H9 (cell line): ENCODE measurements around the gene MEPCE. TPM values are rescaled to one million over a fixed set of nuclear protein-coding genes. Genes with fewer than 3 reads are reported as not detected.

Source experiments
- DNase-seq: peaks from one replicate; pipeline ENCODE4 v3.0.0-alpha.2; 2017
- H2AFZ ChIP-seq: one replicate; pipeline ENCODE4 v1.6.1; 2013; ENCODE audit warnings: mild to moderate bottlenecking, low read length, control low read depth, moderate library complexity
- H2AK5ac ChIP-seq: 2 replicates; pipeline ENCODE4 v1.6.1; 2013; ENCODE audit warnings: low read length, control low read depth, mixed read lengths; ENCODE audit not compliant: insufficient read length
- H2BK120ac ChIP-seq: one replicate; pipeline ENCODE4 v1.6.1; 2013; ENCODE audit warnings: low read depth, mild to moderate bottlenecking, low read length, control low read depth, inconsistent platforms; ENCODE audit not compliant: poor library complexity, severe bottlenecking
- H2BK12ac ChIP-seq: 2 replicates; pipeline ENCODE4 v1.6.1; 2013; ENCODE audit warnings: low read length, control low read depth, mixed read lengths, low read depth; ENCODE audit not compliant: insufficient read length
- H2BK15ac ChIP-seq: 2 replicates; pipeline ENCODE4 v1.6.1; 2013; ENCODE audit warnings: low read depth, low read length, control low read depth
- H2BK20ac ChIP-seq: one replicate; pipeline ENCODE4 v1.6.1; 2013; ENCODE audit warnings: low read depth, mild to moderate bottlenecking, low read length, control low read depth, inconsistent platforms; ENCODE audit not compliant: poor library complexity, severe bottlenecking
- H2BK5ac ChIP-seq: 2 replicates; pipeline ENCODE4 v1.6.1; 2013; ENCODE audit warnings: low read length, control low read depth, mixed read lengths; ENCODE audit not compliant: insufficient read length
- H3K14ac ChIP-seq: 2 replicates; pipeline ENCODE4 v1.6.1; 2013; ENCODE audit warnings: low read length, control low read depth; ENCODE audit not compliant: insufficient read depth
- H3K18ac ChIP-seq: 2 replicates; pipeline ENCODE4 v1.6.1; 2013; ENCODE audit warnings: low read depth, mild to moderate bottlenecking, mixed read lengths, low read length, control low read depth; ENCODE audit not compliant: insufficient read length
- H3K23ac ChIP-seq: 2 replicates; pipeline ENCODE4 v1.6.1; 2013; ENCODE audit warnings: low read length, control low read depth, mixed read lengths, low read depth; ENCODE audit not compliant: insufficient read length
- H3K23me2 ChIP-seq: 2 replicates; pipeline ENCODE4 v1.6.1; 2013; ENCODE audit warnings: low read depth, mild to moderate bottlenecking, mixed read lengths, low read length, control low read depth; ENCODE audit not compliant: insufficient read length, poor library complexity, severe bottlenecking
- H3K27ac ChIP-seq: 2 replicates; pipeline ENCODE4 v1.5.1; 2013; ENCODE audit warnings: low read length, control low read depth, mixed read lengths, low read depth; ENCODE audit not compliant: insufficient read length
- H3K27me3 ChIP-seq: 2 replicates; pipeline ENCODE4 v1.6.1; 2013; ENCODE audit warnings: low read length, control low read depth, inconsistent platforms; ENCODE audit not compliant: insufficient read depth
- H3K4ac ChIP-seq: 2 replicates; pipeline ENCODE4 v1.6.1; 2013; ENCODE audit warnings: low read depth, mild to moderate bottlenecking, control low read depth, inconsistent platforms, low read length, moderate library complexity
- H3K4me1 ChIP-seq: 2 replicates; pipeline ENCODE4 v1.6.1; 2013; ENCODE audit warnings: low read length, control low read depth, inconsistent platforms; ENCODE audit not compliant: insufficient read depth
- H3K4me2 ChIP-seq: 2 replicates; pipeline ENCODE4 v1.6.1; 2013; ENCODE audit warnings: low read length, control low read depth, mixed read lengths; ENCODE audit not compliant: insufficient read length, insufficient read depth
- H3K56ac ChIP-seq: 2 replicates; pipeline ENCODE4 v1.6.1; 2013; ENCODE audit warnings: low read depth, mild to moderate bottlenecking, mixed read lengths, low read length, control low read depth; ENCODE audit not compliant: insufficient read length
- H3K79me1 ChIP-seq: 2 replicates; pipeline ENCODE4 v1.6.1; 2013; ENCODE audit warnings: low read depth, mild to moderate bottlenecking, moderate library complexity, low read length, control low read depth, inconsistent platforms; ENCODE audit not compliant: insufficient read depth, poor library complexity, severe bottlenecking
- H3K79me2 ChIP-seq: 2 replicates; pipeline ENCODE4 v1.6.1; 2013; ENCODE audit warnings: low read length, control low read depth, inconsistent platforms; ENCODE audit not compliant: insufficient read depth
- H3K9ac ChIP-seq: 2 replicates; pipeline ENCODE4 v1.6.1; 2013; ENCODE audit warnings: low read length, control low read depth, mixed read lengths; ENCODE audit not compliant: insufficient read length; ENCODE audit errors: extremely low read depth
- H3K9me3 ChIP-seq: one replicate; pipeline ENCODE4 v1.6.1; 2013; ENCODE audit warnings: low read depth, low read length, inconsistent platforms; ENCODE audit not compliant: control insufficient read depth
- H3T11ph ChIP-seq: one replicate; pipeline ENCODE4 v1.6.1; 2013; ENCODE audit warnings: mild to moderate bottlenecking, low read length, control low read depth, inconsistent platforms
- H4K20me1 ChIP-seq: one replicate; pipeline ENCODE4 v1.6.1; 2013; ENCODE audit not compliant: control insufficient read depth, insufficient read length, insufficient read depth
- H4K5ac ChIP-seq: 2 replicates; pipeline ENCODE4 v1.6.1; 2013; ENCODE audit warnings: low read depth, mild to moderate bottlenecking, mixed read lengths, low read length, control low read depth; ENCODE audit not compliant: insufficient read length
- H4K8ac ChIP-seq: replicated peaks from 2 replicates; pipeline ENCODE4 v1.6.1; 2013; ENCODE audit warnings: low read length, control low read depth, mixed read lengths, low read depth; ENCODE audit not compliant: insufficient read length
- H4K91ac ChIP-seq: 2 replicates; pipeline ENCODE4 v1.6.1; 2013; ENCODE audit warnings: low read depth, mild to moderate bottlenecking, moderate library complexity, mixed read lengths, low read length, control low read depth; ENCODE audit not compliant: insufficient read length
- H3K27ac Mint-ChIP-seq, 3 experiments: 2 replicates in 2 of 3; 3 replicates in 1 of 3; pipeline ENCODE4 v1.8.0; 2020 to 2021; ENCODE audit warnings: mixed read lengths in 3 of 3, mild to moderate bottlenecking in 1 of 3, moderate library complexity in 1 of 3
- H3K27me3 Mint-ChIP-seq: 2 replicates; pipeline ENCODE4 v1.8.0; 2021; ENCODE audit warnings: low read depth, mild to moderate bottlenecking, moderate library complexity, mixed read lengths
- H3K36me3 Mint-ChIP-seq, 3 experiments: 2 replicates in 2 of 3; 3 replicates in 1 of 3; pipeline ENCODE4 v1.8.0; 2020 to 2021; ENCODE audit warnings: low read depth in 3 of 3, mixed read lengths in 3 of 3; ENCODE audit not compliant: insufficient read depth in 1 of 3
- H3K4me1 Mint-ChIP-seq, 2 experiments: 2 replicates each; pipeline ENCODE4 v1.8.0; 2020; ENCODE audit warnings: mixed read lengths in 2 of 2
- H3K4me3 Mint-ChIP-seq, 2 experiments: 2 replicates in 1 of 2; 3 replicates in 1 of 2; pipeline ENCODE4 v1.8.0; 2020 to 2021; ENCODE audit warnings: mild to moderate bottlenecking in 2 of 2, mixed read lengths in 2 of 2, moderate library complexity in 1 of 2
- H3K9me3 Mint-ChIP-seq, 2 experiments: 2 replicates in 1 of 2; 3 replicates in 1 of 2; pipeline ENCODE4 v1.8.0; 2020; ENCODE audit warnings: mild to moderate bottlenecking in 2 of 2, mixed read lengths in 2 of 2, moderate library complexity in 1 of 2
- WGBS: extraction: QIAGEN DNeasy Blood & Tissue Kit; methylation state at CpG from one replicate; pipeline ENCODE4 v1.1.7; 2013; ENCODE audit warnings: missing lambda C conversion rate, low lambda C conversion rate, mixed read lengths; ENCODE audit not compliant: insufficient read length; ENCODE audit errors: extremely low coverage; 5-methylcytosine and 5-hydroxymethylcytosine counted together
- total RNA-seq: library from RNA; stranded (reverse); gene quantifications from 2 replicates; pipeline ENCODE4 v1.2.1, GENCODE V29; 2021
- TF ChIP-seq, protein P1 (sequence below): fragments of 200-600 bp; sonication (generic); conservative IDR thresholded peaks from 3 replicates; pipeline ENCODE4 v1.8.0; 2021; ENCODE audit warnings: antibody characterized with exemption, mild to moderate bottlenecking

MEPCE gene
- total RNA-seq, 1 experiment from 2014 or later: 68.0 TPM

- Histone ChIP-seq H3K4me2 (no peak overlapping the region), H3K56ac (no peak overlapping the region), H3K18ac (no peak overlapping the region), H3K4ac (no peak overlapping the region), H3K9ac (no peak overlapping the region), H4K91ac (no peak overlapping the region), H2BK15ac (no peak overlapping the region), H3K4me1 (no peaks in the 10 kb centered on the region), H3K27ac (no peak overlapping the region), H3K79me1 (no peaks in the 10 kb centered on the region), H2AFZ (no peak overlapping the region), H4K20me1 (no peaks in the 10 kb centered on the region), H2BK20ac (no peak overlapping the region), H3T11ph (no peak overlapping the region), H3K27me3 (no peaks in the 10 kb centered on the region), H4K8ac (no peak overlapping the region), H3K23ac (no peak overlapping the region), H4K5ac (no peak overlapping the region), H3K79me2 (no peaks in the 10 kb centered on the region), H3K23me2 (peaks cover 2% of the 10 kb centered on the region), H2BK12ac (no peak overlapping the region), H3K14ac (peak overlapping the region; percentile 43; the same call in 1 of the 2 replicates), H2BK120ac (no peak overlapping the region), H2BK5ac (no peak overlapping the region), H2AK5ac (no peak overlapping the region), H3K9me3 (no peaks in the 10 kb centered on the region)
- TF ChIP-seq, protein P1, sequence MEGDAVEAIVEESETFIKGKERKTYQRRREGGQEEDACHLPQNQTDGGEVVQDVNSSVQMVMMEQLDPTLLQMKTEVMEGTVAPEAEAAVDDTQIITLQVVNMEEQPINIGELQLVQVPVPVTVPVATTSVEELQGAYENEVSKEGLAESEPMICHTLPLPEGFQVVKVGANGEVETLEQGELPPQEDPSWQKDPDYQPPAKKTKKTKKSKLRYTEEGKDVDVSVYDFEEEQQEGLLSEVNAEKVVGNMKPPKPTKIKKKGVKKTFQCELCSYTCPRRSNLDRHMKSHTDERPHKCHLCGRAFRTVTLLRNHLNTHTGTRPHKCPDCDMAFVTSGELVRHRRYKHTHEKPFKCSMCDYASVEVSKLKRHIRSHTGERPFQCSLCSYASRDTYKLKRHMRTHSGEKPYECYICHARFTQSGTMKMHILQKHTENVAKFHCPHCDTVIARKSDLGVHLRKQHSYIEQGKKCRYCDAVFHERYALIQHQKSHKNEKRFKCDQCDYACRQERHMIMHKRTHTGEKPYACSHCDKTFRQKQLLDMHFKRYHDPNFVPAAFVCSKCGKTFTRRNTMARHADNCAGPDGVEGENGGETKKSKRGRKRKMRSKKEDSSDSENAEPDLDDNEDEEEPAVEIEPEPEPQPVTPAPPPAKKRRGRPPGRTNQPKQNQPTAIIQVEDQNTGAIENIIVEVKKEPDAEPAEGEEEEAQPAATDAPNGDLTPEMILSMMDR: no peak
- Mint-ChIP-seq H3K27ac (peak overlapping the region in 2 of 3 experiments; percentile 62 to 78; a peak in 4 of 7 replicates), H3K27me3 (peaks cover 42% of the 10 kb centered on the region), H3K4me3 (peak overlapping the region in 1 of 2 experiments; percentile 18; a peak in 1 of 5 replicates), H3K9me3 (no peaks in the 10 kb centered on the region), H3K36me3 (no peaks in the 10 kb centered on the region), H3K4me1 (peaks cover 16 to 34% of the 10 kb centered on the region in 2 experiments)
- no CpG with 5 or more reads among the region's 2 CpGs for WGBS
- no peak for DNase-seq
Observed at GRCh38 chr7:100398239-100398638, 31.4 kb upstream of the MEPCE start.
